Posterior vena cava (tissue), 2 donors: Measurements from ENCODE around the gene SPTBN2. TPM values are rescaled to one million over a fixed set of nuclear protein-coding genes. Genes with fewer than 3 reads are reported as not detected.

Experiments used
- DNase-seq: peaks from one replicate; pipeline ENCODE4 v3.0.0-alpha.2; 2020; ENCODE audit warnings: low spot score
- intact Hi-C, 2 donors: fragments of 100-400 bp; cut with DNase I; formaldehyde crosslinking; loops; one replicate each; pipeline versions ENCODE4 v1.14.1 to v1.14.2; 2022 to 2023
- total RNA-seq, 2 donors: library from RNA; stranded (reverse); fragmentation: NEBNext Ultra II Directional; extraction: Animal tissue kit (Norgen Biotek cat#: 25700); gene quantifications; one replicate each; pipeline ENCODE4 v1.2.1, GENCODE V29; 2021
- donor health status: DM: yes; HTN: yes; CAD: no.
- donor health status: DM: yes; HTN: yes; CAD: no.

Gene SPTBN2
- total RNA-seq, 2 donors from 2014 or later = 4.2 to 5.9 TPM

GRCh38 chr11:66689661-66690590, 39.1 kb downstream of the SPTBN2 start:
- intact Hi-C loops = loop anchor here in 1 of 2 donors (5.0 kb wide), 2 partner anchors 118 to 142 kb away; no protein-coding TSS in a partner anchor
- DNase-seq = peak; percentile 77

- intact Hi-C loops = loop anchor here in 1 of 2 donors (5.0 kb wide), 1 partner anchor 117 kb away; no protein-coding TSS in a partner anchor
- peak; percentile 66 for DNase-seq
These were observed 40.2 kb downstream of the SPTBN2 start for GRCh38 chr11:66688561-66689534.

GRCh38 chr11:66687831-66688281, 41.2 kb downstream of the SPTBN2 start:
- DNase-seq = peak; percentile 68
- intact Hi-C loops = loop anchor here in 1 of 2 donors (5.0 kb wide), 1 partner anchor 116 kb away; no protein-coding TSS in a partner anchor

GRCh38 chr11:66686801-66687750, 41.9 kb downstream of the SPTBN2 start:
- DNase-seq = peak; percentile 76
- intact Hi-C loops = loop anchor here in 1 of 2 donors (5.0 kb wide), 1 partner anchor 115 kb away; no protein-coding TSS in a partner anchor

- intact Hi-C loops = loop anchor here in 1 of 2 donors (5.0 kb wide), 1 partner anchor 114 kb away; no protein-coding TSS in a partner anchor
- peak; percentile 70 for DNase-seq
These were observed 42.8 kb downstream of the SPTBN2 start for GRCh38 chr11:66686100-66686785.

- intact Hi-C loops = loop anchor here in 1 of 2 donors (5.0 kb wide), 1 partner anchor 113 kb away; no protein-coding TSS in a partner anchor
- DNase-seq = peak; percentile 58
These were observed 43.5 kb downstream of the SPTBN2 start for GRCh38 chr11:66685276-66686099.

- DNase-seq = peak; percentile 8
- intact Hi-C loops = loop anchor here in 1 of 2 donors (5.0 kb wide), 1 partner anchor 112 kb away; no protein-coding TSS in a partner anchor
These were observed 44.4 kb downstream of the SPTBN2 start for GRCh38 chr11:66684635-66685034.

- intact Hi-C loops = no loop called here
- peak; percentile 32 for DNase-seq
These were observed 45.1 kb downstream of the SPTBN2 start for GRCh38 chr11:66683877-66684276.

- DNase-seq = peak; percentile 50
- intact Hi-C loops = no loop called here
These were observed 47.9 kb downstream of the SPTBN2 start for GRCh38 chr11:66680966-66681645.

GRCh38 chr11:66677599-66678375, 51.2 kb downstream of the SPTBN2 start, which contains the start of gene RBM4B:
Gene RBM4B (minus strand): TSS chr11:66677887. CDS start chr11:66677079, 808 bp downstream.
- DNase-seq = peak; percentile 99
- intact Hi-C loops = loop anchor here (2.0 to 5.0 kb wide), 2 partner anchors 85 to 99 kb away; partner anchors contain the start of genes CCDC87 (in 1 of the 2) and CCS (in 1 of the 2)

GRCh38 chr11:66676931-66677598, 52.0 kb downstream of the SPTBN2 start:
- DNase-seq = no peak
- intact Hi-C loops = loop anchor here in 1 of 2 donors (5.0 kb wide), 1 partner anchor 85 kb away; the partner anchor contains the start of genes CCDC87 and CCS

- intact Hi-C loops = loop anchor here in 1 of 2 donors (5.0 kb wide), 1 partner anchor 84 kb away; the partner anchor contains the start of genes CCDC87 and CCS
- peak; percentile 45 for DNase-seq
These were observed 52.6 kb downstream of the SPTBN2 start for GRCh38 chr11:66676282-66676919.

GRCh38 chr11:66674964-66675602, 53.9 kb downstream of the SPTBN2 start:
- no peak for DNase-seq
- intact Hi-C loops = loop anchor here in 1 of 2 donors (5.0 kb wide), 1 partner anchor 83 kb away; the partner anchor contains the start of genes CCDC87 and CCS
